HCT116 (cell line): ENCODE data around the gene MAP3K2. TPM values are rescaled to one million over a fixed set of nuclear protein-coding genes. Genes with fewer than 3 reads are reported as not detected.

ENCODE experiments used
- ATAC-seq: fragments of 200-7000 bp; cut with Tn5 transposase; 2 replicates; pipeline ENCODE4 v1.9.1; 2020; ENCODE audit warnings: mild to moderate bottlenecking, moderate library complexity
- BruUV-seq: library from RNA; stranded (reverse); fragments of 400-500 nt; replicated peaks from 2 replicates; lab custom pipeline; 2021; lab: Mats Ljungman, UMichigan
- CTCF ChIA-PET: fragments of 300-600 bp; sonication (Branson Sonifier 250); formaldehyde crosslinking; loops from one replicate; lab custom pipeline; 2021; ENCODE audit warnings: antibody characterized with exemption; lab: Charles Lee
- POLR2A ChIA-PET: fragments of 300-600, 350-600 bp; sonication (Branson Sonifier 250); formaldehyde crosslinking; loops from one replicate; lab custom pipeline; 2021; ENCODE audit warnings: antibody characterized with exemption; lab: Charles Lee
- RAD21 ChIA-PET, 2 experiments: fragments of 300-600 bp; sonication (Branson Sonifier 250); formaldehyde crosslinking; loops; one replicate each; lab custom pipeline; 2023; ENCODE audit warnings: low total read pairs in 2 of 2; ENCODE audit not compliant: uncharacterized antibody in 2 of 2, unreplicated experiment in 2 of 2, low non-redundant PET in 1 of 2; lab: Charles Lee
- DNase-seq: peaks from one replicate; pipeline ENCODE4 v3.0.0-alpha.2; 2010; ENCODE audit warnings: low read depth, low spot score
- H2AFZ ChIP-seq: fragments of 200-600 bp; shearing (Covaris generic), sonication (generic); 2 replicates; pipeline ENCODE4 v1.6.1; 2017; ENCODE audit warnings: low read depth, mixed run types, mixed read lengths, antibody characterized with exemption, low read length; ENCODE audit not compliant: poor library complexity, severe bottlenecking
- H3K27ac ChIP-seq: 2 replicates; pipeline ENCODE4 v1.5.1; 2012; ENCODE audit warnings: low read depth, low read length
- H3K27me3 ChIP-seq: fragments of 200-600 bp; sonication (generic); 2 replicates; pipeline ENCODE4 v1.6.1; 2016; ENCODE audit warnings: mixed run types, low read length, mixed read lengths; ENCODE audit not compliant: insufficient read depth
- H3K36me3 ChIP-seq, 2 experiments: fragments of 200-500 bp in 1 of 2; fragments of 200-600 bp in 1 of 2; sonication (Bioruptor generic) in 1 of 2; sonication (generic) in 1 of 2; 2 replicates each; pipeline versions ENCODE4 v1.5.1 to v1.6.1; 2014 to 2016; ENCODE audit warnings: low read length in 2 of 2, inconsistent platforms in 1 of 2, mixed read lengths in 1 of 2, mixed run types in 1 of 2; ENCODE audit not compliant: insufficient read depth in 2 of 2, control insufficient read depth in 1 of 2
- H3K4me1 ChIP-seq, 2 experiments: fragments of 200-600 bp in 1 of 2; sonication (generic) in 1 of 2; 2 replicates each; pipeline versions ENCODE4 v1.5.1 to v1.6.1; 2012 to 2017; ENCODE audit warnings: low read length in 2 of 2, inconsistent platforms in 1 of 2, mild to moderate bottlenecking in 1 of 2, mixed read lengths in 1 of 2, mixed run types in 1 of 2, moderate library complexity in 1 of 2; ENCODE audit not compliant: insufficient read depth in 2 of 2, control insufficient read depth in 1 of 2
- H3K4me2 ChIP-seq: fragments of 200-600 bp; sonication (generic); 2 replicates; pipeline ENCODE4 v1.6.1; 2017; ENCODE audit warnings: mixed run types, low read length, mixed read lengths
- H3K4me3 ChIP-seq, 2 experiments: fragments of 200-600 bp in 1 of 2; sonication (generic) in 1 of 2; replicated peaks in 1 of 2; 2 replicates each; pipeline ENCODE4 v1.5.1; 2011 to 2016; ENCODE audit warnings: low read length in 2 of 2, control low read depth in 1 of 2, low read depth in 1 of 2, mild to moderate bottlenecking in 1 of 2, mixed read lengths in 1 of 2, mixed run types in 1 of 2
- H3K79me2 ChIP-seq: fragments of 200-600 bp; sonication (generic); 2 replicates; pipeline ENCODE4 v1.6.1; 2017; ENCODE audit warnings: mild to moderate bottlenecking, mixed run types, low read length, moderate library complexity, mixed read lengths; ENCODE audit not compliant: insufficient read depth
- H3K9ac ChIP-seq: fragments of 200-600 bp; sonication (generic); 2 replicates; pipeline ENCODE4 v1.6.1; 2016; ENCODE audit warnings: low read length, mixed read lengths
- H3K9me2 ChIP-seq: fragments of 200-600 bp; sonication (generic), shearing (Covaris generic); 2 replicates; pipeline ENCODE4 v1.6.1; 2017; ENCODE audit warnings: mixed run types, mild to moderate bottlenecking, moderate library complexity; ENCODE audit not compliant: insufficient read depth
- H3K9me3 ChIP-seq, 2 experiments: fragments of 200-500 bp in 1 of 2; fragments of 200-600 bp in 1 of 2; sonication (Bioruptor generic) in 1 of 2; sonication (generic) in 1 of 2; 2 replicates each; pipeline ENCODE4 v1.6.1; 2014 to 2017; ENCODE audit warnings: low read length in 2 of 2, mixed read lengths in 2 of 2, inconsistent platforms in 1 of 2, low read depth in 1 of 2, mild to moderate bottlenecking in 1 of 2, mixed run types in 1 of 2, moderate library complexity in 1 of 2; ENCODE audit not compliant: control insufficient read depth in 1 of 2, insufficient read depth in 1 of 2
- H4K20me1 ChIP-seq: fragments of 200-600 bp; sonication (generic), shearing (Covaris generic); 2 replicates; pipeline ENCODE4 v1.6.1; 2017; ENCODE audit warnings: mixed run types, mild to moderate bottlenecking, moderate library complexity; ENCODE audit not compliant: insufficient read depth
- CBX3 ChIP-seq: IDR thresholded peaks from 2 replicates; pipeline ENCODE4 v1.6.1; 2012; ENCODE audit warnings: low read depth
- CEBPB ChIP-seq: IDR thresholded peaks from 2 replicates; pipeline ENCODE4 v1.6.1; 2012; ENCODE audit warnings: low read depth
- CTCF ChIP-seq, 3 experiments: fragments of 200-600 bp in 1 of 3; sonication (generic) in 1 of 3; IDR thresholded peaks in 2 of 3; conservative IDR thresholded peaks in 1 of 3; 2 replicates each; pipeline ENCODE4 v1.5.1; 2012 to 2017; ENCODE audit warnings: low read depth in 2 of 3, low read length in 2 of 3, antibody characterized with exemption in 1 of 3, borderline replicate concordance in 1 of 3, control low read depth in 1 of 3, mild to moderate bottlenecking in 1 of 3, mixed read lengths in 1 of 3, mixed run types in 1 of 3, moderate library complexity in 1 of 3; ENCODE audit not compliant: insufficient read depth in 1 of 3
- EGR1 ChIP-seq: IDR thresholded peaks from 2 replicates; pipeline ENCODE4 v1.6.1; 2012; ENCODE audit warnings: low read depth
- ELF1 ChIP-seq: IDR thresholded peaks from 2 replicates; pipeline ENCODE4 v1.6.1; 2012; ENCODE audit warnings: low read depth, borderline replicate concordance
- EZH2 ChIP-seq: fragments of 200-600 bp; sonication (generic); IDR thresholded peaks from 2 replicates; pipeline ENCODE4 v1.6.1; 2017; ENCODE audit warnings: antibody characterized with exemption, mixed run types
- EZH2phosphoT487 ChIP-seq: fragments of 200-600 bp; IDR thresholded peaks from 2 replicates; pipeline ENCODE4 v1.6.1; 2018; ENCODE audit warnings: antibody characterized with exemption, borderline replicate concordance
- FOSL1 ChIP-seq: IDR thresholded peaks from 2 replicates; pipeline ENCODE4 v1.6.1; 2012; ENCODE audit warnings: low read depth
- POLR2A ChIP-seq: IDR thresholded peaks from 2 replicates; pipeline ENCODE4 v1.7.0; 2011; ENCODE audit warnings: borderline replicate concordance; ENCODE audit not compliant: insufficient read depth, insufficient read length; ENCODE audit errors: extremely low read depth
- POLR2AphosphoS5 ChIP-seq: IDR thresholded peaks from 2 replicates; pipeline ENCODE4 v1.6.1; 2011; ENCODE audit warnings: mild to moderate bottlenecking, low read depth, low read length, moderate library complexity
- RAD21 ChIP-seq: IDR thresholded peaks from 2 replicates; pipeline ENCODE4 v1.6.1; 2012; ENCODE audit warnings: low read depth, mild to moderate bottlenecking
- REST ChIP-seq: IDR thresholded peaks from 2 replicates; pipeline ENCODE4 v1.6.1; 2012; ENCODE audit warnings: low read depth
- SIN3A ChIP-seq: IDR thresholded peaks from 2 replicates; pipeline ENCODE4 v1.6.1; 2012; ENCODE audit warnings: low read depth
- SRF ChIP-seq: IDR thresholded peaks from 2 replicates; pipeline ENCODE4 v1.6.1; 2012; ENCODE audit warnings: low read depth
- YY1 ChIP-seq: IDR thresholded peaks from 2 replicates; pipeline ENCODE4 v1.6.1; 2011; ENCODE audit warnings: low read length, low read depth, moderate library complexity, mild to moderate bottlenecking; ENCODE audit not compliant: insufficient replicate concordance; ENCODE audit errors: extremely low read depth
- ZFX ChIP-seq: fragments of 450-650 bp; IDR thresholded peaks from 2 replicates; pipeline ENCODE4 v1.6.1; 2017
- ZNF274 ChIP-seq: fragments of 200-500 bp; sonication (Bioruptor generic); IDR thresholded peaks from 2 replicates; pipeline ENCODE4 v1.6.1; 2014; ENCODE audit warnings: mild to moderate bottlenecking, low read depth, low read length, inconsistent platforms
- intact Hi-C: fragments of 100-400 bp; cut with micrococcal nuclease; formaldehyde crosslinking; loops from 2 replicates; pipeline ENCODE4 v1.10.0; 2022
- total RNA-seq: library from RNA; stranded (reverse); gene quantifications from one replicate; pipeline ENCODE4 v1.2.1, GENCODE V29; 2021; ENCODE audit not compliant: unreplicated experiment

Gene MAP3K2
- total RNA-seq, 1 experiment from 2014 or later = 44.5 TPM

GRCh38 chr2:127259355-127259754 lies 128.4 kb downstream of the MAP3K2 start:
- BruUV-seq = no TSS peak
- no peak overlapping the region for H3K9ac ChIP-seq
- H2AFZ ChIP-seq = no peak overlapping the region
- H4K20me1 ChIP-seq = no peaks in the 10 kb centered on the region
- no peaks in the 10 kb centered on the region for H3K9me3 ChIP-seq
- no peak overlapping the region for H3K4me2 ChIP-seq
- no peak overlapping the region for H3K27ac ChIP-seq
- POLR2A ChIA-PET = no interaction called here
- no peaks in the 10 kb centered on the region for H3K9me2 ChIP-seq
- RAD21 ChIA-PET = no interaction called here
- DNase-seq (no peak), ATAC-seq (no peak)
- H3K79me2 ChIP-seq = no peaks in the 10 kb centered on the region
- no peaks in the 10 kb centered on the region for H3K27me3 ChIP-seq
- intact Hi-C loops = no loop called here
- H3K4me1 ChIP-seq = peaks cover 3 to 8% of the 10 kb centered on the region in 2 experiments; a peak in 3 of 4 replicates
- H3K4me3 ChIP-seq = no peak overlapping the region
- TF ChIP-seq POLR2AphosphoS5 = no peak
- no peak for TF ChIP-seq EZH2phosphoT487
- no peak for TF ChIP-seq SIN3A
- TF ChIP-seq ZNF274 = no peak
- no peak for TF ChIP-seq CBX3
- TF ChIP-seq CEBPB = no peak
- no peak for TF ChIP-seq ELF1
- TF ChIP-seq YY1 = no peak
- no peak for TF ChIP-seq ZFX
- no peak for TF ChIP-seq SRF
- H3K36me3 ChIP-seq = peaks cover 10 to 33% of the 10 kb centered on the region in 2 experiments; a peak in 3 of 4 replicates
- CTCF ChIA-PET = no interaction called here

DNA sequence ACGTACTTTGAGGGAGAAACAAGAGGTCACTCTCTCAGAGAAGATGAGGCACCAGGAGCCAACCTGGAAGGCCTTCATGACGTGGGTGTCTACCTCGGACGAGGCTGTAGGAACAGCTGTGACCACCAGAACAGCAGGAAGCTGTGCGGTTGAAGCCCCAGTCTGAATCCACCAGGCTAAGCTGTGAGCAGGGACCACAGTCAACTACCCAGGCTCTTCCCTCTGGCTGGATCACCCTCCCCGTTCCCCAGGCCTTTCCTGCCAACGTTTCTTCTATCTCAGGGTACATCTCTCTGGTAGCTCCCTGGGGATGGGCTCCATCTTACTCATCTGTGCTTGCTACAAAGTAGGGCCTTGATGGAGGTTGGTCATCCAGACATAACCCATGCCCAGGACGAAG lies 130.9 kb downstream of the MAP3K2 start:
- Histone ChIP-seq H3K79me2 (no peaks in the 10 kb centered on the region), H4K20me1 (no peaks in the 10 kb centered on the region), H3K36me3 (peaks cover 10 to 33% of the 10 kb centered on the region in 2 experiments; a peak in 3 of 4 replicates), H3K4me2 (no peak overlapping the region), H2AFZ (no peak overlapping the region), H3K27ac (no peak overlapping the region), H3K4me3 (no peak overlapping the region), H3K27me3 (no peaks in the 10 kb centered on the region), H3K9me2 (no peaks in the 10 kb centered on the region), H3K9ac (no peak overlapping the region), H3K9me3 (no peaks in the 10 kb centered on the region), H3K4me1 (peaks cover 4 to 10% of the 10 kb centered on the region in 2 experiments; a peak in 3 of 4 replicates)
- no peak for DNase-seq
- intact Hi-C loops = no loop called here
- ChIA-PET CTCF (no interaction called here), POLR2A (no interaction called here), RAD21 (no interaction called here)
- no peak; the same call in 1 of the 2 replicates for ATAC-seq
- BruUV-seq = no TSS peak
- TF ChIP-seq ZNF274 (no peak), EZH2 (no peak), RAD21 (no peak), REST (no peak), POLR2AphosphoS5 (no peak), ZFX (no peak), FOSL1 (no peak), SRF (no peak), SIN3A (no peak), CTCF (IDR thresholded peaks at IDR 0.05 in 2 of 3, conservative IDR thresholded peaks at IDR 0.05 in 1 of 3; ENCODE audit: borderline replicate concordance in 1 of 3, insufficient read depth in 1 of 3, low read depth in 2 of 3, low read length in 2 of 3) (no peak), EZH2phosphoT487 (no peak), CEBPB (no peak), ELF1 (no peak), POLR2A (no peak), EGR1 (no peak)
